ENCODE measurements around the gene GAB4.

Gene GAB4

GRCh38 chr22:16974298-16975084 is 33.5 kb downstream of the GAB4 start:
- TF ChIP-seq, protein P1, sequence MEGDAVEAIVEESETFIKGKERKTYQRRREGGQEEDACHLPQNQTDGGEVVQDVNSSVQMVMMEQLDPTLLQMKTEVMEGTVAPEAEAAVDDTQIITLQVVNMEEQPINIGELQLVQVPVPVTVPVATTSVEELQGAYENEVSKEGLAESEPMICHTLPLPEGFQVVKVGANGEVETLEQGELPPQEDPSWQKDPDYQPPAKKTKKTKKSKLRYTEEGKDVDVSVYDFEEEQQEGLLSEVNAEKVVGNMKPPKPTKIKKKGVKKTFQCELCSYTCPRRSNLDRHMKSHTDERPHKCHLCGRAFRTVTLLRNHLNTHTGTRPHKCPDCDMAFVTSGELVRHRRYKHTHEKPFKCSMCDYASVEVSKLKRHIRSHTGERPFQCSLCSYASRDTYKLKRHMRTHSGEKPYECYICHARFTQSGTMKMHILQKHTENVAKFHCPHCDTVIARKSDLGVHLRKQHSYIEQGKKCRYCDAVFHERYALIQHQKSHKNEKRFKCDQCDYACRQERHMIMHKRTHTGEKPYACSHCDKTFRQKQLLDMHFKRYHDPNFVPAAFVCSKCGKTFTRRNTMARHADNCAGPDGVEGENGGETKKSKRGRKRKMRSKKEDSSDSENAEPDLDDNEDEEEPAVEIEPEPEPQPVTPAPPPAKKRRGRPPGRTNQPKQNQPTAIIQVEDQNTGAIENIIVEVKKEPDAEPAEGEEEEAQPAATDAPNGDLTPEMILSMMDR (IDR thresholded peaks at IDR 0.05; ENCODE audit: low read depth, low read length, missing control alignments), result no peak
- in situ Hi-C loops (cut with HindIII; ENCODE audit: low sequenced_read_pairs), result no loop called here

DNA sequence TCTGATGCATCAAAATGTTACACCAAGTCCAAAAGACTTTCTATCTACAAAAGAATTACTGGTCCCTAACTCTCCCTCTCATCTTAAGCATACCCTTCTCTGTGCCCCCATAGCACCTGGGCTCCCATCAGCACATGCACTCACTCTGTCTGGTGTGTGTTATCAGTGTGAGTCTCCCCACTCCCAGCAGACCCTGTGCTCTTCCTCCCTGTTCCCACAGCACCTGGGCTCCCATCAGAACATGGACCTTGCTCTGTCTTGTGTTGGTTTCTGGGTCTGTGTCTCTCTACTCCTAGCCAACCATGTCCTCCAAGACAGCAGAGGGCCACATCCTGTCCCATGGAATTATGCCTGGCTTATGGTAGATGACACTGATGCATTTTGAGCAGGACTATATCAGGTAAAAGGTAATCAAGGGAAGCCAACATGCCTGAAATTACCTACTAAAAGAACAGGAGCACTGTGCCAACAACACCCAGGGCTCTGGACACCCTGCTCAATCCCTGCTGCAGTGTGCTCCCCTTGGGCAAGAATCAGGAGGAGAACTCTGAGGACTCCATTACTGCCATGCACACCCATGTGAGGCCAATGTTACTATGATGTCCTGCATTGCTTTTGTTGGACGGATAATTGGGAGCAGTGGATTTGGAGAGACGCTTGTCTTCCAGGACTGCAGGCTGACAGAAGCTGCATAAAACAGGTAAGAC is 34.3 kb downstream of the GAB4 start:
- TF ChIP-seq, protein P1 (IDR thresholded peaks at IDR 0.05; ENCODE audit: low read depth, low read length, missing control alignments), result no peak
- in situ Hi-C loops (cut with HindIII; ENCODE audit: low sequenced_read_pairs), result no loop called here
- no peak for DNase-seq (ENCODE audit: low read depth)
- H3K4me3 ChIP-seq (ENCODE audit: low read depth, low read length), result no peak overlapping the region

More at GRCh38 chr22:16974298-16975084, 33.5 kb downstream of the GAB4 start:
- H3K4me3 ChIP-seq (ENCODE audit: low read depth, low read length), result no peak overlapping the region
- DNase-seq (ENCODE audit: low read depth), result no peak

DNA sequence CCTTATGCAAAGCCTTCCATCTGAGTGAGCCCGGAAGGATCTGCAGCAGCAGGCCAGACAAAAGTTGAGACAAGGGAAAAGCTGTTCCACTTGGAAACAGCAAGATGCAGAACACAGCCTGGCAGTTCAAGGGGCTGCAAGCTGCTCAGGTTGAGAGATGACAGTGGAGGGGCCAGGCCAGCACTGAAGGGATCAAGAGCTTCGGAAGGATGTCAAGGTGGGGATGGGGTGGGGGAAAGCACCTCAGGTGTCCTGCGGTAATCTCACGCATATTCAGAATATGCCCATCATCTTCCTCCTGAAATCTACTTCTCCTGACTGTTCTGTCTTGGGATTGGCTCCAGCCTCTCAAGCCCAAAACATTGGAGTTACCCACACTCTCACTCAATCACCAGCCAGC is 35.7 kb downstream of the GAB4 start:
- in situ Hi-C loops (cut with HindIII; ENCODE audit: low sequenced_read_pairs), result no loop called here
- DNase-seq (ENCODE audit: low read depth), result no peak
- no peak overlapping the region for H3K4me3 ChIP-seq (ENCODE audit: low read depth, low read length)
- TF ChIP-seq, protein P1 (IDR thresholded peaks at IDR 0.05; ENCODE audit: low read depth, low read length, missing control alignments), result no peak

GRCh38 chr22:16970446-16970845 is 37.6 kb downstream of the GAB4 start:
- in situ Hi-C loops (cut with HindIII; ENCODE audit: low sequenced_read_pairs), result no loop called here
- TF ChIP-seq, protein P1 (IDR thresholded peaks at IDR 0.05; ENCODE audit: low read depth, low read length, missing control alignments), result no peak
- DNase-seq (ENCODE audit: low read depth), result no peak
- H3K4me3 ChIP-seq (ENCODE audit: low read depth, low read length), result no peak overlapping the region

- DNase-seq (ENCODE audit: low read depth), result no peak
- TF ChIP-seq, protein P1 (IDR thresholded peaks at IDR 0.05; ENCODE audit: low read depth, low read length, missing control alignments), result no peak
- in situ Hi-C loops (cut with HindIII; ENCODE audit: low sequenced_read_pairs), result no loop called here
- no peak overlapping the region for H3K4me3 ChIP-seq (ENCODE audit: low read depth, low read length)
Measured at GRCh38 chr22:16969508-16970327, 38.3 kb downstream of the GAB4 start.

DNA sequence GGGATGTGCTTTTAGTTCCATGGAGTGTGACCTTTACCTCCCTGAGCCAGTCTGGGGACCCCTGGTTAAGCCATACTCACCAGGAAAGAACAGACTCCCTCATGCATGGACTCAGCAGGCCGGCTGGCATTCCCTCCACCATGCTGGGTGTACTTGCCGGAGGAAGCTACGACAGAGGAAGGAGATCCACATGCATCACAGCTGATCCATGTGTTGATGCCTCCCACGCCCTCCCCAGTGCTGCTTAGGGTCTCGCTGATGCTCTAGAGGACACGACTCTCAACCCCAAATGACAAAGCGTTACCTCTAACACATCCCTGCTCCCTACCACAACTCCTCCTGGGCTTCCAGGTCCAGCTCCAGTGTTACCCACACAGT is 39.8 kb downstream of the GAB4 start:
- no peak for DNase-seq (ENCODE audit: low read depth)
- no peak overlapping the region for H3K4me3 ChIP-seq (ENCODE audit: low read depth, low read length)
- in situ Hi-C loops (cut with HindIII; ENCODE audit: low sequenced_read_pairs), result no loop called here
- TF ChIP-seq, protein P1 (IDR thresholded peaks at IDR 0.05; ENCODE audit: low read depth, low read length, missing control alignments), result no peak

Data from astrocyte of the cerebellum (primary cell).